H1 (cell line): ENCODE results near the gene GPR68. TPM values are rescaled to one million over a fixed set of nuclear protein-coding genes. Genes with fewer than 3 reads are reported as not detected.

Experiments
- CTCF ChIA-PET: fragments of 300-600 bp; sonication (Branson Sonifier 250); formaldehyde crosslinking; loops from one replicate; lab custom pipeline; 2021; ENCODE audit not compliant: partially characterized antibody; lab: Charles Lee
- POLR2A ChIA-PET: fragments of 300-600 bp; sonication (Branson Sonifier 250); formaldehyde crosslinking; loops from one replicate; lab custom pipeline; 2021; ENCODE audit warnings: inconsistent platforms; ENCODE audit not compliant: partially characterized antibody; lab: Charles Lee
- DNase-seq, 2 experiments: peaks; one replicate each; pipeline versions ENCODE4 v3.0.0 to v3.0.0-alpha.2; 2010 to 2022; ENCODE audit warnings: low spot score in 2 of 2, low read depth in 1 of 2, mixed read lengths in 1 of 2
- FAIRE-seq: peaks from 2 replicates; lab custom pipeline; 2011; peaks lifted over from hg19 to GRCh38; lab: Jason Lieb, UNC
- H2AFZ ChIP-seq: 2 replicates; pipeline ENCODE4 v1.8.1; 2012; ENCODE audit warnings: low read length, inconsistent platforms
- H2AK5ac ChIP-seq: 2 replicates; pipeline ENCODE4 v1.6.1; 2013; ENCODE audit warnings: low read depth, low read length
- H2BK120ac ChIP-seq: replicated peaks from 2 replicates; pipeline ENCODE3; 2013; ENCODE audit warnings: low read depth, low read length, inconsistent platforms
- H2BK12ac ChIP-seq: 2 replicates; pipeline ENCODE4 v1.6.1; 2013; ENCODE audit warnings: low read depth, low read length
- H2BK15ac ChIP-seq: 2 replicates; pipeline ENCODE4 v1.6.1; 2013; ENCODE audit warnings: low read length
- H2BK20ac ChIP-seq: 2 replicates; pipeline ENCODE4 v1.6.1; 2013; ENCODE audit warnings: low read length
- H2BK5ac ChIP-seq: 2 replicates; pipeline ENCODE4 v1.6.1; 2013; ENCODE audit warnings: low read depth, low read length
- H3K14ac ChIP-seq: 2 replicates; pipeline ENCODE4 v1.6.1; 2013; ENCODE audit warnings: inconsistent platforms; ENCODE audit not compliant: insufficient read length
- H3K18ac ChIP-seq: 2 replicates; pipeline ENCODE4 v1.6.1; 2013; ENCODE audit warnings: low read length; ENCODE audit errors: extremely low read depth
- H3K23ac ChIP-seq: 2 replicates; pipeline ENCODE4 v1.6.1; 2013; ENCODE audit warnings: inconsistent platforms; ENCODE audit not compliant: insufficient read length
- H3K23me2 ChIP-seq: 2 replicates; pipeline ENCODE4 v1.6.1; 2013; ENCODE audit warnings: low read depth, low read length
- H3K27ac ChIP-seq: 2 replicates; pipeline ENCODE4 v1.6.1; 2011; ENCODE audit warnings: low read depth, low read length, inconsistent platforms
- H3K27me3 ChIP-seq, 4 experiments: replicated peaks in 1 of 4; 1 replicate in 1 of 4; 2 replicates in 3 of 4; pipeline versions ENCODE4 v1.6.1 to v1.8.1; 2011 to 2013; ENCODE audit warnings: low read length in 3 of 4, mild to moderate bottlenecking in 3 of 4, inconsistent platforms in 2 of 4, mixed read lengths in 2 of 4, moderate library complexity in 1 of 4; ENCODE audit not compliant: control insufficient read depth in 3 of 4, insufficient read depth in 3 of 4; ENCODE audit errors: extremely low read depth in 1 of 4
- H3K36me3 ChIP-seq, 4 experiments: 2 replicates each; pipeline versions ENCODE4 v1.6.1 to v1.8.1; 2011 to 2013; ENCODE audit warnings: mild to moderate bottlenecking in 4 of 4, low read length in 3 of 4, moderate library complexity in 2 of 4, control low read depth in 1 of 4, inconsistent platforms in 1 of 4; ENCODE audit not compliant: insufficient read depth in 4 of 4, control insufficient read depth in 2 of 4
- H3K4ac ChIP-seq: replicated peaks from 2 replicates; pipeline ENCODE3; 2013; ENCODE audit warnings: low read length, low read depth, mixed read lengths, inconsistent platforms; ENCODE audit not compliant: insufficient read length
- H3K4me1 ChIP-seq, 4 experiments: replicated peaks in 1 of 4; 1 replicate in 1 of 4; 2 replicates in 3 of 4; pipeline versions ENCODE4 v1.6.1 to v1.8.1; 2011 to 2013; ENCODE audit warnings: low read length in 3 of 4, inconsistent platforms in 2 of 4, mixed read lengths in 1 of 4; ENCODE audit not compliant: insufficient read depth in 4 of 4, control insufficient read depth in 3 of 4
- H3K4me2 ChIP-seq, 2 experiments: 2 replicates each; pipeline versions ENCODE4 v1.6.1 to v1.8.1; 2011 to 2013; ENCODE audit warnings: low read depth in 2 of 2, low read length in 2 of 2, control low read depth in 1 of 2, inconsistent platforms in 1 of 2, mild to moderate bottlenecking in 1 of 2; ENCODE audit not compliant: insufficient read depth in 1 of 2
- H3K4me3 ChIP-seq, 4 experiments: fragments of 200-600, 300-600 bp in 1 of 4; sonication (generic), shearing (Covaris generic), sonication (Bioruptor Twin) in 1 of 4; 2 replicates each; pipeline versions ENCODE4 v1.5.1 to v1.8.1; 2011 to 2016; ENCODE audit warnings: low read length in 4 of 4, low read depth in 3 of 4, control low read depth in 2 of 4, inconsistent platforms in 2 of 4, mild to moderate bottlenecking in 2 of 4, mixed read lengths in 1 of 4, moderate library complexity in 1 of 4; ENCODE audit not compliant: insufficient read depth in 2 of 4; ENCODE audit errors: extremely low read depth in 1 of 4
- H3K56ac ChIP-seq: replicated peaks from 2 replicates; pipeline ENCODE3; 2013; ENCODE audit warnings: low read depth, mild to moderate bottlenecking, mixed read lengths, low read length, inconsistent platforms; ENCODE audit not compliant: insufficient read length
- H3K79me1 ChIP-seq: 2 replicates; pipeline ENCODE4 v1.6.1; 2013; ENCODE audit warnings: low read depth, low read length, control low read depth
- H3K79me2 ChIP-seq, 2 experiments: 2 replicates each; pipeline versions ENCODE4 v1.6.1 to v1.8.1; 2012 to 2013; ENCODE audit warnings: low read length in 2 of 2, mild to moderate bottlenecking in 2 of 2, inconsistent platforms in 1 of 2; ENCODE audit not compliant: insufficient read depth in 2 of 2, control insufficient read depth in 1 of 2
- H3K9ac ChIP-seq, 4 experiments: replicated peaks in 1 of 4; 1 replicate in 1 of 4; 2 replicates in 3 of 4; pipeline versions ENCODE4 v1.6.1 to v1.8.1; 2011 to 2013; ENCODE audit warnings: low read depth in 3 of 4, low read length in 3 of 4, control low read depth in 2 of 4, mild to moderate bottlenecking in 2 of 4, moderate library complexity in 2 of 4, inconsistent platforms in 1 of 4; ENCODE audit errors: extremely low read depth in 1 of 4
- H3K9me3 ChIP-seq, 2 experiments: 2 replicates each; pipeline versions ENCODE4 v1.6.1 to v1.8.1; 2012 to 2013; ENCODE audit warnings: mild to moderate bottlenecking in 2 of 2, moderate library complexity in 2 of 2, control low read depth in 1 of 2, inconsistent platforms in 1 of 2, low read depth in 1 of 2, low read length in 1 of 2, mixed read lengths in 1 of 2; ENCODE audit not compliant: insufficient read depth in 2 of 2
- H4K20me1 ChIP-seq, 2 experiments: replicated peaks in 1 of 2; 2 replicates each; pipeline versions ENCODE3 to v1.8.1; 2011 to 2013; ENCODE audit warnings: inconsistent platforms in 2 of 2, low read length in 2 of 2, mild to moderate bottlenecking in 1 of 2; ENCODE audit not compliant: insufficient read depth in 2 of 2, control insufficient read depth in 1 of 2
- H4K5ac ChIP-seq: 2 replicates; pipeline ENCODE4 v1.6.1; 2013; ENCODE audit warnings: low read length, low read depth, mixed read lengths, inconsistent platforms; ENCODE audit not compliant: insufficient read length
- H4K8ac ChIP-seq: 2 replicates; pipeline ENCODE4 v1.8.0; 2013; ENCODE audit warnings: mild to moderate bottlenecking, moderate library complexity, low read length, inconsistent platforms; ENCODE audit not compliant: insufficient read depth; ENCODE audit errors: extremely low read depth
- H4K91ac ChIP-seq: replicated peaks from 2 replicates; pipeline ENCODE3; 2013; ENCODE audit warnings: low read length, mixed read lengths, inconsistent platforms; ENCODE audit not compliant: insufficient read length
- MAX ChIP-seq: IDR thresholded peaks from 2 replicates; pipeline ENCODE4 v1.6.1; 2012; ENCODE audit warnings: inconsistent platforms
- SP2 ChIP-seq: IDR thresholded peaks from 2 replicates; pipeline ENCODE4 v1.6.1; 2012; ENCODE audit warnings: mild to moderate bottlenecking, low read length, inconsistent platforms
- WGBS, 2 experiments: shearing (Covaris generic) in 1 of 2; methylation state at CpG; one replicate each; pipeline versions ENCODE4 v1.1.6 to v1.1.7; 2013 to 2015; ENCODE audit warnings: low lambda C conversion rate in 2 of 2, mixed read lengths in 2 of 2, inconsistent platforms in 1 of 2, low coverage in 1 of 2, missing lambda C conversion rate in 1 of 2; ENCODE audit not compliant: insufficient replicate concordance in 2 of 2, insufficient coverage in 1 of 2, insufficient read length in 1 of 2; ENCODE audit errors: extremely low coverage in 1 of 2, missing lambda C conversion rate in 1 of 2; 5-methylcytosine and 5-hydroxymethylcytosine counted together
- polyA plus RNA-seq, 7 experiments: library from polyadenylated mRNA; depleted of rRNA in 3 of 7; stranded (reverse) in 5 of 7; unstranded in 2 of 7; fragments of >200 nt in 5 of 7; fragments of 200-250 nt in 2 of 7; gene quantifications; 1 replicate in 5 of 7; 2 replicates in 1 of 7; 4 replicates in 1 of 7; pipeline versions ENCODE4 v1.2.1 to v1.2.3, GENCODE V29; 2011 to 2013; ENCODE audit warnings: missing spikeins in 2 of 7, mixed read lengths in 2 of 7
- total RNA-seq: library from RNA; stranded (reverse); fragmentation: NEBNext Ultra II Directional; extraction: Animal tissue kit (Norgen Biotek cat#: 25700); gene quantifications from 2 replicates; pipeline ENCODE4 v1.2.1, GENCODE V29; 2021

Gene GPR68
- total and polyA plus RNA-seq, 2 of the 8 experiments (the other 6 are each of a cell fraction or from before 2014, with no cell fraction given), result 0.22 to 0.76 TPM

DNA sequence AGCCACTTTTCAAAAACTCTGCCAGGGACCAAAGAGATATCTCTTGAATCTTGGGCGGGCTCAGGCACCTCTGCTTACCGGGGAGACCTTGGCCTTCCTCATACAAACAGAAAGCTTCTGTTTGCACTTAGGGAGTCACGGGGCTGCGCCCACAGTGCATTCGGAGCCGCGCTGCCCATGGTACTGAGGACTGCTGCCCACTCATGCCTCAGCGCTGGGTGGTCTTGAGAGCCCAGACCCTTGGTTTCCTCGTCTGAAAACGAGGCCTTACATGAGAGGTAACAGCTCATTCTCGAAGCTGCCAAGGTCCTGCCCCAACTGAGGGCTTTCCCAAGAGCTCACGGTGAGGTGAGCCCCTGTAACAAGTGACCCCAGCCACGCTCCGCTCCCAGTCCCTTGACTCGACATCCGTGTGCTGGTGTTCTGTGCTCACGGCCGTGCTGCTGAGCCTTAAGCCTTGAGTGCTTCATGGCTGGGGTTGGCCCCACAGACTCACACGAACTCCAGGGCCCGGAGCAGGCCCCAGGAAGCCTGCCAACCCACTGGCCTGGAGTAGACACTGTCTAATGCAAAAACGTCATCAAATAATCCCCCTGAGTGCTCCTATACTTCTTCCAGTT is 47.4 kb upstream of the GPR68 start:
- H3K9ac ChIP-seq, result no peak overlapping the region
- H4K8ac ChIP-seq, result no peak overlapping the region
- no peak overlapping the region for H4K5ac ChIP-seq
- H3K79me2 ChIP-seq, result no peaks in the 10 kb centered on the region
- no peak overlapping the region for H3K23ac ChIP-seq
- POLR2A ChIA-PET, result interaction anchor here (1.3 kb wide), 1 partner anchor 22 kb away, joined by 4 read pairs; no protein-coding TSS in a partner anchor
- H3K14ac ChIP-seq, result no peak overlapping the region
- H4K20me1 ChIP-seq, result no peaks in the 10 kb centered on the region
- no peak overlapping the region for H3K18ac ChIP-seq
- peaks cover 17 to 60% (median 43%) of the 10 kb centered on the region in 4 experiments for H3K36me3 ChIP-seq
- no peak overlapping the region for H3K4me2 ChIP-seq
- H3K23me2 ChIP-seq, result no peaks in the 10 kb centered on the region
- H3K79me1 ChIP-seq, result no peaks in the 10 kb centered on the region
- H3K4ac ChIP-seq, result no peak overlapping the region
- H3K4me1 ChIP-seq, result no peaks in the 10 kb centered on the region
- H2AK5ac ChIP-seq, result no peak overlapping the region
- no peak overlapping the region for H3K56ac ChIP-seq
- no peak overlapping the region for H2BK15ac ChIP-seq
- no peaks in the 10 kb centered on the region for H3K9me3 ChIP-seq
- no peak overlapping the region for H3K4me3 ChIP-seq
- no peak overlapping the region for H2AFZ ChIP-seq
- H2BK120ac ChIP-seq, result no peak overlapping the region
- no peak for FAIRE-seq
- no peak overlapping the region for H2BK20ac ChIP-seq
- CTCF ChIA-PET, result interaction anchor here (1.6 to 7.5 kb wide), 2 partner anchors 87 to 116 kb away, joined by 3 to 84 read pairs; no protein-coding TSS in a partner anchor
- H4K91ac ChIP-seq, result no peak overlapping the region
- no peak overlapping the region for H3K27ac ChIP-seq
- no peak for TF ChIP-seq SP2
- TF ChIP-seq MAX, result no peak
- 91% methylated on average over 20 of the region's 21 CpGs; no CpG with 5 or more reads in 1 of the 2 experiments for WGBS, 2 experiments
- DNase-seq, result no peak
- H3K27me3 ChIP-seq, result no peaks in the 10 kb centered on the region
- no peak overlapping the region for H2BK5ac ChIP-seq
- H2BK12ac ChIP-seq, result no peak overlapping the region
